Panc1 (cell line): ENCODE measurements around the gene PCK2. TPM values are rescaled to one million over a fixed set of nuclear protein-coding genes. Genes with fewer than 3 reads are reported as not detected.
A peak's percentile ranks its signal among the peaks of the same experiment; 100 is the strongest.

Experiments used
- ATAC-seq: fragments of 200-7000 bp; cut with Tn5 transposase; 2 replicates; pipeline ENCODE4 v1.9.1; 2020; ENCODE audit warnings: mild to moderate bottlenecking, moderate library complexity
- BruUV-seq: library from RNA; stranded (reverse); fragments of 400-500 nt; replicated peaks from 2 replicates; lab custom pipeline; 2021; lab: Mats Ljungman, UMichigan
- CTCF ChIA-PET: fragments of 300-600 bp; sonication (Branson Sonifier 250); formaldehyde crosslinking; loops from one replicate; lab custom pipeline; 2022; ENCODE audit warnings: antibody characterized with exemption; lab: Charles Lee
- POLR2A ChIA-PET: fragments of 300-600 bp; sonication (Branson Sonifier 250); formaldehyde crosslinking; loops from one replicate; lab custom pipeline; 2022; ENCODE audit warnings: antibody characterized with exemption; lab: Charles Lee
- DNase-seq: peaks from one replicate; pipeline ENCODE4 v3.0.0-alpha.2; 2010; ENCODE audit warnings: low read depth, low spot score
- H3K27ac ChIP-seq: 2 replicates; pipeline ENCODE4 v1.5.1; 2011; ENCODE audit warnings: mild to moderate bottlenecking, low read length, inconsistent platforms
- H3K27me3 ChIP-seq: fragments of 200-500 bp; sonication (Bioruptor generic); 2 replicates; pipeline ENCODE4 v1.6.0; 2014; ENCODE audit warnings: low read length, inconsistent platforms; ENCODE audit not compliant: control insufficient read depth, insufficient read depth
- H3K36me3 ChIP-seq: fragments of 200-500 bp; sonication (Bioruptor generic); 2 replicates; pipeline ENCODE4 v1.5.1; 2014; ENCODE audit warnings: inconsistent platforms, mild to moderate bottlenecking, low read length, moderate library complexity; ENCODE audit not compliant: control insufficient read depth, insufficient read depth
- H3K4me1 ChIP-seq: 2 replicates; pipeline ENCODE4 v1.5.1; 2011; ENCODE audit warnings: inconsistent platforms, mild to moderate bottlenecking, low read length, moderate library complexity; ENCODE audit not compliant: control insufficient read depth, insufficient read depth
- H3K4me3 ChIP-seq, 2 experiments: 2 replicates each; pipeline ENCODE4 v1.5.1; 2011 to 2012; ENCODE audit warnings: low read depth in 2 of 2, low read length in 2 of 2, mild to moderate bottlenecking in 2 of 2, inconsistent platforms in 1 of 2, moderate library complexity in 1 of 2
- H3K9me3 ChIP-seq: fragments of 200-500 bp; sonication (Bioruptor generic); 2 replicates; pipeline ENCODE4 v1.5.1; 2014; ENCODE audit warnings: low read depth, mild to moderate bottlenecking, inconsistent platforms, low read length, moderate library complexity; ENCODE audit not compliant: control insufficient read depth, insufficient read depth
- POLR2AphosphoS5 ChIP-seq: IDR thresholded peaks from 2 replicates; pipeline ENCODE4 v1.6.1; 2012; ENCODE audit warnings: mild to moderate bottlenecking, low read depth, low read length, moderate library complexity
- SIN3A ChIP-seq: IDR thresholded peaks from 2 replicates; pipeline ENCODE4 v1.6.1; 2012; ENCODE audit warnings: low read depth, mild to moderate bottlenecking, low read length, moderate library complexity, borderline replicate concordance; ENCODE audit not compliant: insufficient read depth
- TCF7L2 ChIP-seq: IDR thresholded peaks from 2 replicates; pipeline ENCODE4 v1.6.1; 2011; ENCODE audit warnings: mild to moderate bottlenecking, low read depth, low read length, inconsistent platforms
- in situ Hi-C: cut with HindIII; loops from 2 replicates; pipeline ENCODE4 v1.10.0; 2016; ENCODE audit warnings: low sequenced_read_pairs, low pct_unique_long_range_greater_than_20kb
- intact Hi-C: fragments of 100-400 bp; cut with micrococcal nuclease; formaldehyde crosslinking; loops from one replicate; pipeline ENCODE4 v1.10.0; 2022; ENCODE audit not compliant: unreplicated experiment
- total RNA-seq: library from RNA; stranded (reverse); gene quantifications from one replicate; pipeline ENCODE4 v1.2.1, GENCODE V29; 2021; ENCODE audit not compliant: unreplicated experiment
- TF ChIP-seq, protein P1 (sequence below): fragments of 450-650 bp; IDR thresholded peaks from 2 replicates; pipeline ENCODE4 v1.5.1; 2017; ENCODE audit warnings: mild to moderate bottlenecking
- TF ChIP-seq, protein P2 (sequence below), 2 experiments: IDR thresholded peaks; 2 replicates each; pipeline ENCODE4 v1.6.1; 2011 to 2012; ENCODE audit warnings: low read depth in 2 of 2, control low read depth in 1 of 2, low read length in 1 of 2, mild to moderate bottlenecking in 1 of 2, moderate library complexity in 1 of 2; ENCODE audit not compliant: insufficient read depth in 1 of 2

Gene PCK2
- total RNA-seq, 1 experiment from 2014 or later, result 24.5 TPM

DNA sequence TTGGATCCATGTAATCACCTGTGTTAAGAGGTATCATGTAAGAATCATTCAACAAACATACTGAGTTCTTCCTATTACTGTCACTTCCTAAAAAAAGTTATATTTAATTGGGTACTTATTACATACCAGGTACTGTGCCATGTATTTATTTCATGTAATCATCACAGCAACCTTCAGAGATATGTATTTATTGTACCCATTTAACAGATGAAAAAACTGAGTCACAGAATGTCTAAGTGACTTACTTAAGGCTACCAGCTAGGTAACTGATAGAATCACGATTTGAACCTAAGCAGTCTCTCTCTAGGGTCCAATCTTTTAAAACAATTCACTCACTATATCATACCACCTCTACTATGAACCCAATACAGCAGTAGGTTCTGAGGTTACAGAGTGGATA, 50.3 kb downstream of the PCK2 start:
- Histone ChIP-seq H3K9me3 (no peaks in the 10 kb centered on the region), H3K4me1 (peaks cover 9% of the 10 kb centered on the region), H3K36me3 (peaks cover 3% of the 10 kb centered on the region; the same call in 1 of the 2 replicates), H3K27ac (no peak overlapping the region), H3K27me3 (no peaks in the 10 kb centered on the region), H3K4me3 (no peak overlapping the region)
- ATAC-seq, result no peak
- no peak for DNase-seq
- intact Hi-C loops (no loop called here), in situ Hi-C loops (no loop called here)
- POLR2A ChIA-PET, result no interaction called here
- CTCF ChIA-PET, result no interaction called here
- TF ChIP-seq SIN3A, result no peak
- TF ChIP-seq TCF7L2, result no peak
- TF ChIP-seq, protein P1, sequence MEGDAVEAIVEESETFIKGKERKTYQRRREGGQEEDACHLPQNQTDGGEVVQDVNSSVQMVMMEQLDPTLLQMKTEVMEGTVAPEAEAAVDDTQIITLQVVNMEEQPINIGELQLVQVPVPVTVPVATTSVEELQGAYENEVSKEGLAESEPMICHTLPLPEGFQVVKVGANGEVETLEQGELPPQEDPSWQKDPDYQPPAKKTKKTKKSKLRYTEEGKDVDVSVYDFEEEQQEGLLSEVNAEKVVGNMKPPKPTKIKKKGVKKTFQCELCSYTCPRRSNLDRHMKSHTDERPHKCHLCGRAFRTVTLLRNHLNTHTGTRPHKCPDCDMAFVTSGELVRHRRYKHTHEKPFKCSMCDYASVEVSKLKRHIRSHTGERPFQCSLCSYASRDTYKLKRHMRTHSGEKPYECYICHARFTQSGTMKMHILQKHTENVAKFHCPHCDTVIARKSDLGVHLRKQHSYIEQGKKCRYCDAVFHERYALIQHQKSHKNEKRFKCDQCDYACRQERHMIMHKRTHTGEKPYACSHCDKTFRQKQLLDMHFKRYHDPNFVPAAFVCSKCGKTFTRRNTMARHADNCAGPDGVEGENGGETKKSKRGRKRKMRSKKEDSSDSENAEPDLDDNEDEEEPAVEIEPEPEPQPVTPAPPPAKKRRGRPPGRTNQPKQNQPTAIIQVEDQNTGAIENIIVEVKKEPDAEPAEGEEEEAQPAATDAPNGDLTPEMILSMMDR, result no peak
- TF ChIP-seq, protein P2, sequence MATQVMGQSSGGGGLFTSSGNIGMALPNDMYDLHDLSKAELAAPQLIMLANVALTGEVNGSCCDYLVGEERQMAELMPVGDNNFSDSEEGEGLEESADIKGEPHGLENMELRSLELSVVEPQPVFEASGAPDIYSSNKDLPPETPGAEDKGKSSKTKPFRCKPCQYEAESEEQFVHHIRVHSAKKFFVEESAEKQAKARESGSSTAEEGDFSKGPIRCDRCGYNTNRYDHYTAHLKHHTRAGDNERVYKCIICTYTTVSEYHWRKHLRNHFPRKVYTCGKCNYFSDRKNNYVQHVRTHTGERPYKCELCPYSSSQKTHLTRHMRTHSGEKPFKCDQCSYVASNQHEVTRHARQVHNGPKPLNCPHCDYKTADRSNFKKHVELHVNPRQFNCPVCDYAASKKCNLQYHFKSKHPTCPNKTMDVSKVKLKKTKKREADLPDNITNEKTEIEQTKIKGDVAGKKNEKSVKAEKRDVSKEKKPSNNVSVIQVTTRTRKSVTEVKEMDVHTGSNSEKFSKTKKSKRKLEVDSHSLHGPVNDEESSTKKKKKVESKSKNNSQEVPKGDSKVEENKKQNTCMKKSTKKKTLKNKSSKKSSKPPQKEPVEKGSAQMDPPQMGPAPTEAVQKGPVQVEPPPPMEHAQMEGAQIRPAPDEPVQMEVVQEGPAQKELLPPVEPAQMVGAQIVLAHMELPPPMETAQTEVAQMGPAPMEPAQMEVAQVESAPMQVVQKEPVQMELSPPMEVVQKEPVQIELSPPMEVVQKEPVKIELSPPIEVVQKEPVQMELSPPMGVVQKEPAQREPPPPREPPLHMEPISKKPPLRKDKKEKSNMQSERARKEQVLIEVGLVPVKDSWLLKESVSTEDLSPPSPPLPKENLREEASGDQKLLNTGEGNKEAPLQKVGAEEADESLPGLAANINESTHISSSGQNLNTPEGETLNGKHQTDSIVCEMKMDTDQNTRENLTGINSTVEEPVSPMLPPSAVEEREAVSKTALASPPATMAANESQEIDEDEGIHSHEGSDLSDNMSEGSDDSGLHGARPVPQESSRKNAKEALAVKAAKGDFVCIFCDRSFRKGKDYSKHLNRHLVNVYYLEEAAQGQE (IDR thresholded peaks at IDR 0.05; ENCODE audit: insufficient read depth in 1 of 2, low read depth in 2 of 2, low read length in 1 of 2), result no peak
- TF ChIP-seq POLR2AphosphoS5, result no peak
- no TSS peak for BruUV-seq

DNA sequence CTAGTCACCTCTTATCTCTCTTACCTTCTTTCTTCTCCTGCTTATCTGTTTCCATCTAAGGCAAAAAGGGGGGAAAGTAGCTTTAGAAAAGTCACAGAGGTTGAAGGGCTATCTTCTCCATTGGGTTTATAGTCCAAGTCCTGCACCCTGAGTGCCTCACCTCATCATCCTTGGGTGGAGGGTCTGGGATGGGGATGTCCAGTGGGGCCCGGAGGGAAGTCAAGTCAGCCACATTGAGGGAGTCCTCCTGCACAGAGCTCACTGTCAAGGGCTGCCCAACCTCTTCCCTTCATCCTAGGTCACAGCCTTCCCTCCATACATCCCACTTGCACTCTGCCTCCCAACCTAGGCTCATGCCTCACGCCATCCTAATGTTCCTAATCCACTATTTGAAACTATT, 51.1 kb downstream of the PCK2 start:
- peaks cover 3% of the 10 kb centered on the region for H3K36me3 ChIP-seq
- peak overlapping the region; percentile 87 to 96 for H3K4me3 ChIP-seq
- ATAC-seq (no peak), DNase-seq (no peak)
- peaks cover 6% of the 10 kb centered on the region; the same call in 1 of the 2 replicates for H3K4me1 ChIP-seq
- CTCF ChIA-PET, result no interaction called here
- H3K9me3 ChIP-seq, result no peaks in the 10 kb centered on the region
- peak overlapping the region; percentile 94 for H3K27ac ChIP-seq
- TF ChIP-seq TCF7L2 (no peak), SIN3A (no peak), POLR2AphosphoS5 (no peak)
- TF ChIP-seq, protein P1, result no peak
- TF ChIP-seq, protein P2 (IDR thresholded peaks at IDR 0.05; ENCODE audit: insufficient read depth in 1 of 2, low read depth in 2 of 2, low read length in 1 of 2), result no peak
- no peaks in the 10 kb centered on the region for H3K27me3 ChIP-seq
- in situ Hi-C loops (no loop called here), intact Hi-C loops (no loop called here)
- POLR2A ChIA-PET, result no interaction called here
- BruUV-seq, result no TSS peak
